Measurements from ENCODE around the gene ZBED4.

The ZBED4 gene

DNA sequence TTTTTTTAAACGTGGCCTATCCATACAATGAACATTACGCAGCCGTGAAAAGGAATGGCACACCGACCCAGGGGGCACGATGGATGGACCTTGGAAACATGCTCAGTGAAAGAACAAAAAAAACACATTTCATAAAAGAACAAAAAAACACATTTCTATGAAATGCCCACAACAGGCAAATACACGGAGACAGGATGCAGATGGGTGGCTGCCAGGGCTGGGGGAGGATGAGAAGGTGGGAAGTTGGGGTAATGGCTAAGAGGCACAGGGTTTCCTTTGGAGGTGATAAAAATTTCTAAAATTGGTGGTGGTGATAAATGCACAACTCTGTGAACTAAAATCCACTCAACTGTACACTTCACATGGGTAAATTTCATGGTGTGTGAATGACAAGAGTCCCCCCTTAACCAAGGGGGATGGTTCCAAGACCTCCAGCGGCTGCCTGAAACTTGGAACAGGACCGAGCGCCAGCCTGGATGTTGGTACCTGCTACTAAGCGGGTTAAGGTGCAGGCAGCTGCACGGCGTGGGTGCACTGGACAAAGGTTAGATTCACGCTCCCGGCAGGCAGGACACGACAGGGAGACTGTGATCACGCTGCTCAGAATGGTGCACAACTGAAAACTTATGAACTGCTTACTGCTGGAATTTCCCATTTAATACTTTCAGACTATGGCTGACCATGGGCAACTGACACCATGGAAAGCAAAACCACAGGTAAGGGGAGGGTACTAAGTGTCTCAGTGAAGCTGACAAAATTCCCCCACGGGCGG lies 42.4 kb upstream of the ZBED4 start:
- no peaks in the 10 kb centered on the region for H3K27me3 ChIP-seq (ENCODE audit: control insufficient read depth, insufficient read depth, low read length)
- peaks cover 53% of the 10 kb centered on the region for H3K79me2 ChIP-seq
- H3K9ac ChIP-seq, result no peak overlapping the region
- H3K27ac ChIP-seq, result no peak overlapping the region
- TF ChIP-seq, protein P1, sequence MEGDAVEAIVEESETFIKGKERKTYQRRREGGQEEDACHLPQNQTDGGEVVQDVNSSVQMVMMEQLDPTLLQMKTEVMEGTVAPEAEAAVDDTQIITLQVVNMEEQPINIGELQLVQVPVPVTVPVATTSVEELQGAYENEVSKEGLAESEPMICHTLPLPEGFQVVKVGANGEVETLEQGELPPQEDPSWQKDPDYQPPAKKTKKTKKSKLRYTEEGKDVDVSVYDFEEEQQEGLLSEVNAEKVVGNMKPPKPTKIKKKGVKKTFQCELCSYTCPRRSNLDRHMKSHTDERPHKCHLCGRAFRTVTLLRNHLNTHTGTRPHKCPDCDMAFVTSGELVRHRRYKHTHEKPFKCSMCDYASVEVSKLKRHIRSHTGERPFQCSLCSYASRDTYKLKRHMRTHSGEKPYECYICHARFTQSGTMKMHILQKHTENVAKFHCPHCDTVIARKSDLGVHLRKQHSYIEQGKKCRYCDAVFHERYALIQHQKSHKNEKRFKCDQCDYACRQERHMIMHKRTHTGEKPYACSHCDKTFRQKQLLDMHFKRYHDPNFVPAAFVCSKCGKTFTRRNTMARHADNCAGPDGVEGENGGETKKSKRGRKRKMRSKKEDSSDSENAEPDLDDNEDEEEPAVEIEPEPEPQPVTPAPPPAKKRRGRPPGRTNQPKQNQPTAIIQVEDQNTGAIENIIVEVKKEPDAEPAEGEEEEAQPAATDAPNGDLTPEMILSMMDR (IDR thresholded peaks at IDR 0.05), result no peak
- no peak overlapping the region for H3K4me3 ChIP-seq (ENCODE audit: low read depth, low read length)
- H3K36me3 ChIP-seq (ENCODE audit: control insufficient read depth, insufficient read depth, low read length), result no peaks in the 10 kb centered on the region
- H3K9me3 ChIP-seq (ENCODE audit: control insufficient read depth, low read length), result no peaks in the 10 kb centered on the region
- peaks cover 4% of the 10 kb centered on the region for H3K4me1 ChIP-seq
- no peak overlapping the region for H2AFZ ChIP-seq
- no peak overlapping the region for H3K4me2 ChIP-seq (ENCODE audit: low read length)

DNA sequence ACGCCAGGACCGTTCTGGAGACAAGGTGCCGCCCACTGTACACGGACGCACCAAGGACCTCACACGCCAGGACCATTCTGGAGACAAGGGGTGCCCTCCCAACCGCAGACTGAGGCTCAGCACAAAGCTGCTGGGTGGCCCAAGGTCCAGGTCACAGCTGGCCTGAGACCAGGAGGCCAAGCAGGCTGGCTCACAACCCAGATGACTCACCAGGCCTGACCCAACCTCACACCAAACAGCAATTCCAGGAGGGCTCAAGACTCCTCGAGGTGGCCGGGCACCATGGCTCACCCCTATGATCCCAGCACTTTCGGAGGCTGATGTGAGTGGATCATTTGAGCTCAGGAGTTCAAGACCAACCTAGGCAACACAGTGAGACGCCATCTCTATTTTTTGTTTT lies 40.8 kb upstream of the ZBED4 start:
- Histone ChIP-seq H3K27ac (no peak overlapping the region), H3K36me3 (ENCODE audit: control insufficient read depth, insufficient read depth, low read length) (no peaks in the 10 kb centered on the region), H3K4me1 (peaks cover 4% of the 10 kb centered on the region)

DNA sequence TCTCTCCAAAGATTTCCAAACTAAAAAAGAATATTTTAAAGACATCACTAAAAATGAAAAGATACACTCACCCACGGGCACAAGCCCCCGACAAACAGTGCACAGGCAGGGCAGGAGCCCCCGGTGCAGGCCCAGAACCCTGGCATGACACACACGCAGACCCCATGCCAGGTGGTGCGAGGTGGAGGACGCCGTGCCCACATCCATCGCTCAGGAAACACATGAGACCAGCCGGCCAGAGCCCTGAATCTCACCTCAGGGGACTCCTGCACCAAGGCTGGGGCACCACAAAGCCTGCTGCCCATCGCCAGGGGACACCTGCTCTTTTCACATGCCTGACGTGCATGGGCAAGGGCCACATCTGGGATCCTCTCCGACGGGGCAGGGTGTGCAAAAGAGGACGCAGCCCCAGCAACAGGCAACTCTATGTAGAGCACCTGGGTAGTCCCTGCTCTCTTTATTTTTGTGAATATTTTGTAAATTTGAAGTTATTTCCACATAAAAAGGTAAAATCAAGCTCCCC lies 39.4 kb upstream of the ZBED4 start:
- Histone ChIP-seq H3K4me3 (ENCODE audit: low read depth, low read length) (no peak overlapping the region), H3K9me3 (ENCODE audit: control insufficient read depth, low read length) (no peaks in the 10 kb centered on the region), H3K79me2 (peaks cover 61% of the 10 kb centered on the region), H3K4me1 (no peaks in the 10 kb centered on the region), H3K27ac (no peak overlapping the region), H3K4me2 (ENCODE audit: low read length) (no peak overlapping the region), H3K36me3 (ENCODE audit: control insufficient read depth, insufficient read depth, low read length) (no peaks in the 10 kb centered on the region), H3K27me3 (ENCODE audit: control insufficient read depth, insufficient read depth, low read length) (no peaks in the 10 kb centered on the region), H2AFZ (no peak overlapping the region), H3K9ac (no peak overlapping the region)
- TF ChIP-seq, protein P1 (IDR thresholded peaks at IDR 0.05), result no peak

More for the DNA sequence above, 40.8 kb upstream of the ZBED4 start:
- H3K4me3 ChIP-seq (ENCODE audit: low read depth, low read length), result no peak overlapping the region
- peaks cover 57% of the 10 kb centered on the region for H3K79me2 ChIP-seq
- no peaks in the 10 kb centered on the region for H3K27me3 ChIP-seq (ENCODE audit: control insufficient read depth, insufficient read depth, low read length)
- H3K9me3 ChIP-seq (ENCODE audit: control insufficient read depth, low read length), result no peaks in the 10 kb centered on the region
- no peak overlapping the region for H3K9ac ChIP-seq
- H3K4me2 ChIP-seq (ENCODE audit: low read length), result no peak overlapping the region
- TF ChIP-seq, protein P1 (IDR thresholded peaks at IDR 0.05), result no peak
- H2AFZ ChIP-seq, result no peak overlapping the region

DNA sequence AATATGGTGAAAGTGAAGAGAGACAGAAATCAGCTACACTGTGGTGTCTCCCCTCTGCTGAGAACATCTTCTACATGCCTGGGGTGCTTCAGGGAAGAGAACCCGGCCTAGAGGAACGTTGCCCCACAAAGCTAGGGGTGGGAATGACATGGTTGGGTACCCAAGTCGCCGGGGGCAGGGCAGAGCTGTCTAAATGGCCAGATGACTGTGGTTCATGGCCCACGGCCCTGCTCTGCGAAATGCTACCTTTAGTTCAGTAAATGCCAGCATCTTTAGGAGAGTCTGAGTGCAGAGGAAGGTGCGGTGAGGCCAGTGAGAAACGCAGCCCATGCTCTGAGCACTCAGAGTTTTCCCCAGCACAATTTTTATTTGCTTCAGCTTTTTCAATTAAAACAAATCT lies 38.8 kb upstream of the ZBED4 start:
- Histone ChIP-seq H3K4me3 (ENCODE audit: low read depth, low read length) (no peak overlapping the region), H3K4me2 (ENCODE audit: low read length) (no peak overlapping the region), H3K27me3 (ENCODE audit: control insufficient read depth, insufficient read depth, low read length) (no peaks in the 10 kb centered on the region), H3K9me3 (ENCODE audit: control insufficient read depth, low read length) (no peaks in the 10 kb centered on the region), H3K79me2 (peaks cover 61% of the 10 kb centered on the region), H2AFZ (no peak overlapping the region), H3K36me3 (ENCODE audit: control insufficient read depth, insufficient read depth, low read length) (no peaks in the 10 kb centered on the region), H3K9ac (no peak overlapping the region), H3K4me1 (no peaks in the 10 kb centered on the region), H3K27ac (no peak overlapping the region)
- TF ChIP-seq, protein P1 (IDR thresholded peaks at IDR 0.05), result no peak
